Mucosa of rectum (tissue), 2 donors: ENCODE data around the gene ZBTB7C.
A peak's percentile ranks its signal among the peaks of the same experiment; 100 is the strongest.

Source experiments
- H3K27ac ChIP-seq, 2 donors: one replicate each; pipeline ENCODE4 v1.7.0; 2013; ENCODE audit warnings: inconsistent platforms in 2 of 2, low read depth in 2 of 2, low read length in 2 of 2
- H3K27me3 ChIP-seq, 2 donors: one replicate each; pipeline ENCODE4 v1.7.0; 2013; ENCODE audit warnings: low read length in 2 of 2; ENCODE audit not compliant: control insufficient read depth in 2 of 2, insufficient read depth in 2 of 2
- H3K36me3 ChIP-seq, 2 donors: one replicate each; pipeline ENCODE4 v1.7.0; 2013; ENCODE audit warnings: low read length in 2 of 2; ENCODE audit not compliant: control insufficient read depth in 2 of 2, insufficient read depth in 2 of 2
- H3K4me1 ChIP-seq, 2 donors: one replicate each; pipeline ENCODE4 v1.7.0; 2013; ENCODE audit warnings: low read length in 2 of 2, mild to moderate bottlenecking in 1 of 2; ENCODE audit not compliant: control insufficient read depth in 2 of 2, insufficient read depth in 2 of 2
- H3K4me3 ChIP-seq, 2 donors: one replicate each; pipeline ENCODE4 v1.7.0; 2013; ENCODE audit warnings: low read length in 2 of 2
- H3K9ac ChIP-seq, 2 donors: one replicate each; pipeline ENCODE4 v1.7.0; 2013; ENCODE audit warnings: low read length in 2 of 2, low read depth in 1 of 2, mild to moderate bottlenecking in 1 of 2
- H3K9me3 ChIP-seq, 2 donors: one replicate each; pipeline ENCODE4 v1.7.0; 2013; ENCODE audit warnings: low read length in 2 of 2; ENCODE audit not compliant: control insufficient read depth in 2 of 2
- donor health status: healthy.
- donor health status: Normal muscosa, but diverticular disease.

ZBTB7C gene

DNA sequence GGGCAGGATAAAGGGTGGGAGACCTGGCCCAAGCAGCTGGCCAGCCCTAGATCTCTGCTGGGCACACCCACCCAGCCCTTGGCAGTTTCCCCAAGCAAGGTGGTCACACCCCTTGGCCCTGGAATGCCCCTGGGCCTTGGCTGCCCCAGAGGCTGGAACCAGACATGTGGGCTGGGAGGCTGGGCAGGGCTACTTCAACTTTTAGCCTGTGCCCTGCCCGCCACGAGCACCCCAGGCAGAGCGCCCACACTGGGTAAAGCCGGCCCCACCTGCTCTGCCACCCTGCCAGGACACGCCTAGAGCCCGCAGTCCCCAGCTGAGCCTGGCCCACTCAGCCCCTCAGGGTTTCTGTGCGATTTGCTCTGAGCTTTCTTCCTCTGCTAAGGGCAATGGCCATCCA lies 359.0 kb downstream of the ZBTB7C start:
- Histone ChIP-seq H3K4me3 (no peak overlapping the region), H3K4me1 (peaks cover 20 to 30% of the 10 kb centered on the region in 2 donors), H3K27me3 (no peaks in the 10 kb centered on the region), H3K27ac (peak overlapping the region; percentile 38 to 52), H3K9ac (no peak overlapping the region), H3K36me3 (peaks cover 0 to 11% of the 10 kb centered on the region in 2 donors), H3K9me3 (no peaks in the 10 kb centered on the region)

DNA sequence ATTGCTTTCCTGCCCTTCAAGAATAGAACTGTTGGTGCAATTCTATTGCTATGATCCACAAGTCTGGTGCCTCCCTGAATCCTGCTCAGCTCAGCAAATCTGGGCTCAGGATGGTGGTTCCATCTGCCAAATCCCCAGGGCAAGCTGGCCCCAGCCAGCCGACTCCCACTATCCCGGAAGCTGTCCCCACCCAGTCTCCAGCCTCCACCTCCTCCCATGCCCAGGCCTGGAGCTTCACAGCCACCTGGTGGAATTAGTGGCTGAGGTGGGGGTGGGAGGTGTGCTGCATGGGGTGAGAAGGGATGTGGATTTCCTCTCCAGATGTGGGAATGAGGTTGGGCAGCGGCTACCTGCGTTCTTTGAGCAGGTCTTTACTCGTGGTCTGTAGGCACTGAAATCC lies 359.4 kb downstream of the ZBTB7C start:
- no peak overlapping the region for H3K4me3 ChIP-seq
- peak overlapping the region; percentile 38 to 52 for H3K27ac ChIP-seq
- H3K9me3 ChIP-seq, result no peaks in the 10 kb centered on the region
- no peaks in the 10 kb centered on the region for H3K27me3 ChIP-seq
- H3K36me3 ChIP-seq, result peaks cover 0 to 13% of the 10 kb centered on the region in 2 donors
- H3K9ac ChIP-seq, result no peak overlapping the region
- H3K4me1 ChIP-seq, result peaks cover 20 to 29% of the 10 kb centered on the region in 2 donors

DNA sequence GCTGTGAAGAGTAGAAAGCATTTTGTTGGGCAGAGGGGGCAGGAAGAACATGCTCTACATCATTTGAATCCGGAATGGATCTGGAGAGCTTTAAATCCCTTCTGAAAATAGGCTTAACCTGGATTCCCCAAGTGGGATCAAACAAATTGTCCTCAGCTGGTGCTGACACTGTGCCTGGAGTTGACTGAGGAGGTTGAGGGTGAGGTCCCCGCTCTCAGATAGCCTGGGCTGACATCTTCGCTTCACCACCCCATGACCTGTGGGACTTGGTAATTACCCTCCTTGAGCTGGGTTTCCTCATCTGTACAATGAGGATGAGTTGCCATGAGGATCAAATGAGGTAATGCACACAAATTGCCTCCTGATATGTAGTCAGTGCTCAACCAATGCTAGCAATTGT lies 360.9 kb downstream of the ZBTB7C start:
- no peaks in the 10 kb centered on the region for H3K27me3 ChIP-seq
- H3K36me3 ChIP-seq, result peaks cover 3 to 14% of the 10 kb centered on the region in 2 donors
- H3K4me1 ChIP-seq, result peaks cover 14 to 16% of the 10 kb centered on the region in 2 donors
- no peaks in the 10 kb centered on the region for H3K9me3 ChIP-seq
- no peak overlapping the region for H3K4me3 ChIP-seq
- H3K27ac ChIP-seq, result no peak overlapping the region
- no peak overlapping the region for H3K9ac ChIP-seq

DNA sequence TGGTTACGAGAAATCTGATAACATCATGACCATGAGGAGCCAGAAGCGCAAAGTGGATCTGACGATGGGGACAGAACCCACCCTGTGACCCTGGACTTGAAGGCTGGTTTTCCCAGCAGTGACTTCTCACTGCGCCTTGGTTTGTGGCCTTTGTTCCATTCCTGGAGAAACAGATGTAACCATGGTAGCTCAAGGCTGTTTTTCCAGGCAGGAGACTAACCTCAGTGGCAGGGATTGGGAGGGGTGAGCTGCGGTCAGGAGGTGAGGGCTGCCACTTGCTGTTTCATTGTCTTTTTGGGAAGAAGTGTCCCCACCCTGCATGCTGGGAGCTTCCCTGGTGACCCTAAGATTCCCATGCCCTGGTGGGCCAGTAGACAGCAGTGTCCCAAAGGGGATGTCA lies 362.3 kb downstream of the ZBTB7C start:
- Histone ChIP-seq H3K9ac (no peak overlapping the region), H3K9me3 (no peaks in the 10 kb centered on the region), H3K27me3 (no peaks in the 10 kb centered on the region), H3K4me1 (peaks cover 12 to 16% of the 10 kb centered on the region in 2 donors), H3K4me3 (no peak overlapping the region), H3K36me3 (peaks cover 3 to 14% of the 10 kb centered on the region in 2 donors), H3K27ac (no peak overlapping the region)

DNA sequence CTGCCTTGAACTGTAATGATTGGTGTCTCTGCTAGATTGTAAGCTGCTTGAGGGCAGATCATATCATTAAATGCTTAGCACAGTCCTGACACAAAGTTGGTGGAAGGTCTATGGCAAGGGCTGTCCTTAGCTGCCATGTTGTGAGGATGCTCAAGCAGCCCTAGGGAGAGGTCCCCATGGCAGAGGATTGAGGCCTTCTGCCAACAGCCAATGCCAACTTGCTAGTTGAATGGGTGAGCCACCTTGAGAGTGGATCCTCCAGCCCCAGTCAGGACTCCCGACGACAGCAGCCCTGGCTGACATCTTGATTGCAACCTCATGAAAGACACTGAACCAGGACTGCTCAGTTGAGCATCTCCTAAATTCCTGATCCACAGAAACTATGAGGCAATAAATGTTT lies 363.4 kb downstream of the ZBTB7C start:
- H3K36me3 ChIP-seq, result peaks cover 5 to 21% of the 10 kb centered on the region in 2 donors

DNA sequence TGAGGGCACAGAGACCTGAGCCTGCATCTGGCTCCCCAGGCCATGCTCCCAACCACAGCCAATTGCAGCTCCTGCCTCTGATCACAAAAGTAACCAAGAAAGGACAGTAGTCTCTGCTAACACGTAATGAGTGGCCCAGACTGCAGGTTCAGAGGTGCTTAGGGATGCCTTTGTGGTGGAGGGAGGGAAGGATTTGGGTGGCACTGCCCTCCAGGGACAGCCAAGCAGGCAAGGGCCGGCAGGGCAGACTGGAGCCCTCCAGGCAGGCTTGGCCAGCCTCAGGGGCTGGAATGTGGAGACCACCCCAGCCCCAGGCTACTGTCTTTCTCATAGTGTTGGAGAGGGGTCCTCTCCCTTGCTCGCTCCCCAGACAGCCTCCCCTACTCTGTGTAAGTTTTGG lies 364.2 kb downstream of the ZBTB7C start:
- Histone ChIP-seq H3K9me3 (no peaks in the 10 kb centered on the region), H3K36me3 (peaks cover 11 to 28% of the 10 kb centered on the region in 2 donors), H3K27ac (no peak overlapping the region), H3K4me3 (no peak overlapping the region), H3K9ac (no peak overlapping the region), H3K4me1 (peaks cover 3 to 4% of the 10 kb centered on the region in 2 donors), H3K27me3 (no peaks in the 10 kb centered on the region)

More for the DNA sequence above, 363.4 kb downstream of the ZBTB7C start:
- Histone ChIP-seq H3K9me3 (no peaks in the 10 kb centered on the region), H3K27ac (no peak overlapping the region), H3K4me3 (no peak overlapping the region), H3K9ac (no peak overlapping the region), H3K4me1 (peaks cover 11% of the 10 kb centered on the region in 2 donors), H3K27me3 (no peaks in the 10 kb centered on the region)

DNA sequence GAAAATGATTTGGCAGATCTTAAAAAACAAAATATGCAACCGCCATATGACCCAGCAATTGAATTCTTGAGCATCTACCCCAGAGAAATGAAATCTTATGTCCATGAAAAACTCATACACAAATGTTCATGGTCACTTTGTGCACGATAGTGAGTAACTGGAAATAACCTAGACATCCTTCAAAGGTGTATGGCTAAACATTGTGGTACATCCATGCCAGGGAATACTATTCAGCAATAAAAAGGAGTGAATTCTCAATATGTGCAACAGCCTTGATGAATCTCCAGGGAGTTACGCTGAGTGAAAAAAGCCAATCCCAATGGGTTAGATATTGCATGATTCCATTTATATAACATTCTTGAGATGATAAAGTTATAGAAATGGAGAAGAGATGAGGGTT lies 366.0 kb downstream of the ZBTB7C start:
- H3K9ac ChIP-seq, result no peak overlapping the region
- H3K27me3 ChIP-seq, result no peaks in the 10 kb centered on the region
- H3K36me3 ChIP-seq, result peaks cover 20 to 32% of the 10 kb centered on the region in 2 donors
- H3K4me3 ChIP-seq, result no peak overlapping the region
- H3K27ac ChIP-seq, result no peak overlapping the region
- no peaks in the 10 kb centered on the region for H3K9me3 ChIP-seq
- H3K4me1 ChIP-seq, result no peaks in the 10 kb centered on the region

DNA sequence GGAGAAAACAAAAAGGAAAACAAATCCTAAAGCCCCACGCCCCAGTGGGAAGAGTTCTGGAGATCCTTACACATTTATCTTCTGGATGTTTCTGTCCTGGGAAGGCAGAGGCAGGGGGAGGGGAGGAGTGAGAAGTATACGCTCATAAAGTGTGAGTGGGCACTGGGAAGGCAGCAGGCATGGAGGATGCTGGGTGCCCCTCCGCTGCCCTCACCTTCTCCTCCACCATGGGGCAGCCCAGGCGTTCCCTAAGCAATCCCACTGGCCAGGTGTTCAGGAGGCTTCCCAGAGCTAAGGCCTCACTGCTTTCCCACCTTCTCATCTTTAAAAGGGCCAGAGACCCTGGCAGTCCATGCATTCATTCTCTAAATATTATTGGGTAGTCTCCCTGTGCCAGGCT lies 366.8 kb downstream of the ZBTB7C start:
- no peak overlapping the region for H3K27ac ChIP-seq
- no peak overlapping the region for H3K4me3 ChIP-seq
- peaks cover 0 to 1% of the 10 kb centered on the region in 2 donors for H3K4me1 ChIP-seq
- H3K9me3 ChIP-seq, result no peaks in the 10 kb centered on the region
- no peaks in the 10 kb centered on the region for H3K27me3 ChIP-seq
- H3K9ac ChIP-seq, result no peak overlapping the region
- H3K36me3 ChIP-seq, result peaks cover 22 to 37% of the 10 kb centered on the region in 2 donors

DNA sequence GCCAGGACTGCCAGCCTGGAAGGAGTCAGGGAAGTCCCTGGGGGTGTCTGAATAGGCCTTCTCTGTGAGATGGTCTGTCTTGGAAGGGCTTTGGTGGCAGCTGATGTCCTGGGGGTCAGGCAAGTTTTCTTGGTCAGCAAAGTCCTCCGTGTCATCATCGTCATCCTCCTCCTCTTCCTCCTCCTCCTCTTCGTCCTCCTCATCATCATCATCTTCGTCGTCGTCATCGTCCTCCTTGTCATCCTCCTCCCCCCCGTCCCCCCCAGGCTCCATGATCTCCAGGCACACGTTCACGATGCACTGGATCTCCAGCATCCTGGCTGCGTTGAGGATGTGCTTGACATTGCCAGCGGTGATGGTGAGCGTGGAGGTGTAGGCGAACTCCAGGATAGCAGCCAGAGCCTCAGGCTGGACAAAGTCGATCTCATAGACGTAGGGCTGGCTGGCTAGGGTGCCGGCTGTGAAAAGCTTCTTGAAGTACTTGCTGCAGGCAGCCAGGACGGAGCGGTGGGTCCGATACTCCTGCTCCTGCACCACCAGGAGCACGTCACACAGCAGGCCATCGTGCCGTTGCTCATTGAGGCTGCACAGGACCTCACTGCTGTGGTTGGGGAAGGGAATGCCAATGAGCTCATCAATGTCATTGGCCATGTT lies 368.6 kb downstream of the ZBTB7C start:
- Histone ChIP-seq H3K36me3 (peaks cover 22 to 38% of the 10 kb centered on the region in 2 donors), H3K27me3 (no peaks in the 10 kb centered on the region), H3K4me1 (peaks cover 0 to 4% of the 10 kb centered on the region in 2 donors), H3K4me3 (no peak overlapping the region), H3K27ac (no peak overlapping the region), H3K9me3 (no peaks in the 10 kb centered on the region), H3K9ac (no peak overlapping the region)

DNA sequence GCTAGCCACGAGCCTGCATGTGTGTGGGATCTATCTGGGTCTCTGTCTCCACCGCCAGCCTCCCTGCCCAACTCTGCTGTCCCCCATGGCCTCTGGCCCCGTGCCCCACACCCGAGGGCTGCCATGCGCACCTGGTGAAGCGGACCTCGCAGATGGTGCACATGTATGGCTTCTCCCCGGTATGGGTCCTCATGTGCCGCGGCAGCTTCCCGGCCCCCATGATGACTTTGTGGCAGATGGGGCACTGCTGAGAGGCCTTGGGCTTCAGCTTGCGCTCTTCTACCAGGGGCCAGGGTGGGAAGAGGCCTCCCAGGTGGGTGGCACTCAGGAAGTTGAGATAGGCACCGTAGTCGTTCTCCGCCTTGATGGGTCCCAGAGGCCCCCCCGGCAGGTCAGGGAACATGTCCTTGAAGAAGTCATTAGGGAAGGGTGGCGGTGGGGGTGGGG lies 369.4 kb downstream of the ZBTB7C start:
- Histone ChIP-seq H3K9ac (no peak overlapping the region), H3K27me3 (no peaks in the 10 kb centered on the region), H3K4me3 (no peak overlapping the region), H3K9me3 (no peaks in the 10 kb centered on the region), H3K4me1 (peaks cover 0 to 4% of the 10 kb centered on the region in 2 donors), H3K36me3 (peaks cover 25 to 34% of the 10 kb centered on the region in 2 donors), H3K27ac (no peak overlapping the region)
